Bronchial epithelial cell (primary cell): Measurements from ENCODE around the gene IL4I1. TPM values are rescaled to one million over a fixed set of nuclear protein-coding genes. Genes with fewer than 3 reads are reported as not detected.

Experiments used
- DNase-seq: peaks from one replicate; pipeline ENCODE4 v3.0.0-alpha.2; 2010; ENCODE audit warnings: low read depth
- FAIRE-seq: peaks from 2 replicates; lab custom pipeline; 2011; peaks lifted over from hg19 to GRCh38; lab: Jason Lieb, UNC
- H3K27me3 ChIP-seq: 2 replicates; pipeline ENCODE4 v1.5.1; 2011; ENCODE audit warnings: low read length; ENCODE audit not compliant: control insufficient read depth, insufficient read depth
- H3K36me3 ChIP-seq: 2 replicates; pipeline ENCODE4 v1.5.1; 2011; ENCODE audit warnings: low read length; ENCODE audit not compliant: control insufficient read depth, insufficient read depth
- H3K4me3 ChIP-seq: 2 replicates; pipeline ENCODE4 v1.5.1; 2011; ENCODE audit warnings: mild to moderate bottlenecking, low read depth, low read length, control low read depth
- CTCF ChIP-seq: IDR thresholded peaks from 2 replicates; pipeline ENCODE4 v1.5.1; 2011; ENCODE audit warnings: mild to moderate bottlenecking, moderate library complexity, low read length, control low read depth, inconsistent platforms; ENCODE audit not compliant: insufficient read depth, severe bottlenecking
- total RNA-seq: library from RNA; depleted of rRNA; stranded (reverse); fragments of >200 nt; gene quantifications from 2 replicates; pipeline ENCODE4 v1.2.1, GENCODE V29; 2014

IL4I1 gene
- total RNA-seq, 1 donor from 2014 or later, result 0.26 TPM

GRCh38 chr19:49938662-49939061, 42.0 kb upstream of the IL4I1 start:
- DNase-seq (no peak), FAIRE-seq (no peak)
- H3K27me3 ChIP-seq, result no peaks in the 10 kb centered on the region
- TF ChIP-seq CTCF, result no peak
- H3K36me3 ChIP-seq, result no peaks in the 10 kb centered on the region
- no peak overlapping the region for H3K4me3 ChIP-seq

GRCh38 chr19:49937750-49938381, 41.2 kb upstream of the IL4I1 start:
- Histone ChIP-seq H3K4me3 (no peak overlapping the region), H3K36me3 (no peaks in the 10 kb centered on the region), H3K27me3 (no peaks in the 10 kb centered on the region)
- TF ChIP-seq CTCF, result peak; percentile 96
- DNase-seq, result peak; percentile 32
- FAIRE-seq, result no peak

- Histone ChIP-seq H3K27me3 (no peaks in the 10 kb centered on the region), H3K36me3 (no peaks in the 10 kb centered on the region), H3K4me3 (no peak overlapping the region)
- FAIRE-seq, result no peak
- DNase-seq, result no peak
- no peak for TF ChIP-seq CTCF
Measured at GRCh38 chr19:49936549-49936948, 39.9 kb upstream of the IL4I1 start.

- Histone ChIP-seq H3K36me3 (no peaks in the 10 kb centered on the region), H3K27me3 (no peaks in the 10 kb centered on the region), H3K4me3 (no peak overlapping the region)
- no peak for FAIRE-seq
- no peak for TF ChIP-seq CTCF
- DNase-seq, result no peak
Measured at GRCh38 chr19:49933643-49934042, 37.0 kb upstream of the IL4I1 start.

GRCh38 chr19:49932731-49933131, 36.0 kb upstream of the IL4I1 start:
- Histone ChIP-seq H3K4me3 (no peak overlapping the region), H3K36me3 (peaks cover 1% of the 10 kb centered on the region), H3K27me3 (no peaks in the 10 kb centered on the region)
- FAIRE-seq (no peak), DNase-seq (no peak)
- TF ChIP-seq CTCF, result no peak

GRCh38 chr19:49932041-49932451, 35.4 kb upstream of the IL4I1 start:
- H3K36me3 ChIP-seq, result peaks cover 6% of the 10 kb centered on the region
- no peak for TF ChIP-seq CTCF
- H3K27me3 ChIP-seq, result no peaks in the 10 kb centered on the region
- no peak overlapping the region for H3K4me3 ChIP-seq
- peak; percentile 55 for FAIRE-seq
- peak; percentile 88 for DNase-seq
